K562 (cell line): ENCODE data around the gene ATL3. TPM values are rescaled to one million over a fixed set of nuclear protein-coding genes. Genes with fewer than 3 reads are reported as not detected.

Source experiments
- CC2D1A ChIP-seq: fragments of 450-650 bp; IDR thresholded peaks from 2 replicates; pipeline ENCODE4 v1.6.1; 2017; ENCODE audit warnings: mild to moderate bottlenecking
- CHCHD3 ChIP-seq: fragments of 250-450 bp; sonication (Bioruptor Pico); IDR thresholded peaks from 2 replicates; pipeline ENCODE4 v2.1.2; 2022; ENCODE audit warnings: mild to moderate bottlenecking
- CTBP1 ChIP-seq: fragments of 450-650 bp; IDR thresholded peaks from 2 replicates; pipeline ENCODE4 v1.6.1; 2016; ENCODE audit warnings: borderline replicate concordance
- HNRNPL ChIP-seq: fragments of 200-400 bp; formaldehyde crosslinking; IDR thresholded peaks from 2 replicates; pipeline ENCODE4 v1.6.1; 2017; ENCODE audit warnings: low read depth, mild to moderate bottlenecking, low read length
- KDM2B ChIP-seq: fragments of 250-450 bp; sonication (Bioruptor Pico); IDR thresholded peaks from 2 replicates; pipeline ENCODE4 v1.8.0; 2021; ENCODE audit warnings: mild to moderate bottlenecking, moderate library complexity
- NBN ChIP-seq: fragments of 450-650 bp; IDR thresholded peaks from 2 replicates; pipeline ENCODE4 v1.6.1; 2016; ENCODE audit warnings: low read depth, mild to moderate bottlenecking
- PCBP1 ChIP-seq: fragments of 200-400 bp; formaldehyde crosslinking; IDR thresholded peaks from 2 replicates; pipeline ENCODE4 v1.6.1; 2018; ENCODE audit warnings: mild to moderate bottlenecking, low read depth, low read length; ENCODE audit not compliant: poor library complexity, severe bottlenecking
- SNRNP70 ChIP-seq: fragments of 200-400 bp; formaldehyde crosslinking; optimal IDR thresholded peaks from 2 replicates; pipeline ENCODE3; 2017; ENCODE audit warnings: low read depth, low read length
- TBP ChIP-seq: optimal IDR thresholded peaks from 2 replicates; pipeline ENCODE3; 2011; ENCODE audit warnings: low read depth, low read length, improper control_type of control experiment
- YY1 ChIP-seq, 3 experiments: IDR thresholded peaks; 2 replicates each; pipeline ENCODE4 v1.6.1; 2011; ENCODE audit warnings: low read length in 2 of 3, mild to moderate bottlenecking in 2 of 3, moderate library complexity in 2 of 3, borderline replicate concordance in 1 of 3, control low read depth in 1 of 3, low read depth in 1 of 3; ENCODE audit not compliant: insufficient read depth in 3 of 3, insufficient replicate concordance in 2 of 3, control insufficient read depth in 1 of 3, insufficient read length in 1 of 3; ENCODE audit errors: extremely low read depth in 1 of 3
- ZBTB5 ChIP-seq: fragments of 450-650 bp; IDR thresholded peaks from 2 replicates; pipeline ENCODE4 v1.6.1; 2017; ENCODE audit warnings: antibody characterized with exemption
- ZFP36 ChIP-seq: fragments of 150-350 bp; IDR thresholded peaks from 2 replicates; pipeline ENCODE4 v1.6.1; 2018; ENCODE audit warnings: low read length, low read depth; ENCODE audit not compliant: partially characterized antibody
- ZNF140 ChIP-seq: fragments of 250-450 bp; sonication (Bioruptor Pico); IDR thresholded peaks from 2 replicates; pipeline ENCODE4 v1.8.0; 2021; ENCODE audit warnings: moderate library complexity, mild to moderate bottlenecking, inconsistent platforms
- ZNF239 ChIP-seq: fragments of 250-450 bp; sonication (Bioruptor Pico); IDR thresholded peaks from 2 replicates; pipeline ENCODE4 v1.4.0; 2020; ENCODE audit warnings: mild to moderate bottlenecking
- ZNF57 ChIP-seq: fragments of 450-650 bp; formaldehyde crosslinking; IDR thresholded peaks from 2 replicates; pipeline ENCODE4 v1.4.0; 2020; ENCODE audit warnings: mild to moderate bottlenecking, moderate library complexity
- ZNF740 ChIP-seq, 3 experiments: fragments of 200-800 bp in 1 of 3; sonication (Bioruptor generic) in 1 of 3; sonication (generic) in 1 of 3; formaldehyde crosslinking in 1 of 3; IDR thresholded peaks; 2 replicates each; pipeline versions ENCODE4 v1.6.1 to v1.8.0; 2016 to 2022; ENCODE audit warnings: mild to moderate bottlenecking in 2 of 3, missing compliant biosample characterization in 2 of 3, missing genetic modification characterization in 2 of 3, missing genetic modification reagents in 1 of 3
- ZNF778 ChIP-seq: fragments of 450-650 bp; formaldehyde crosslinking; IDR thresholded peaks from 2 replicates; pipeline ENCODE4 v1.4.0; 2020; ENCODE audit warnings: mild to moderate bottlenecking, moderate library complexity
- ZNF830 ChIP-seq: fragments of 250-450 bp; sonication (Bioruptor Pico); IDR thresholded peaks from 2 replicates; pipeline ENCODE4 v1.5.0; 2021; ENCODE audit warnings: mild to moderate bottlenecking
- ZSCAN29 ChIP-seq: fragments of 450-650 bp; IDR thresholded peaks from 2 replicates; pipeline ENCODE4 v1.6.1; 2017
- polyA plus RNA-seq, 8 experiments: library from polyadenylated mRNA; depleted of rRNA in 4 of 8; stranded (reverse) in 5 of 8; unstranded in 3 of 8; fragments of >200 nt; fragmentation: Nextera tagmentation in 2 of 8; fragmentation: Illumina TruSeq in 1 of 8; extraction: Ambion mirVana in 2 of 8; extraction: Trizol in 1 of 8; gene quantifications; 2 replicates each; pipeline versions ENCODE4 v1.2.1 to v1.2.3, GENCODE V29; 2011 to 2014; ENCODE audit warnings: inconsistent platforms in 1 of 8, missing spikeins in 1 of 8
- total RNA-seq, 7 experiments: library from RNA; depleted of rRNA in 6 of 7; stranded (reverse); fragments of >200 nt in 6 of 7; fragmentation: Illumina TruSeq in 2 of 7; extraction: Trizol in 2 of 7; gene quantifications; 2 replicates each; pipeline versions ENCODE4 v1.2.1 to v1.2.3, GENCODE V29; 2011 to 2021; ENCODE audit warnings: low replicate concordance in 1 of 7
- TF ChIP-seq, protein P1 (sequence below): fragments of 250-450 bp; sonication (Bioruptor Pico); IDR thresholded peaks from 2 replicates; pipeline ENCODE4 v1.5.1; 2021; ENCODE audit warnings: mild to moderate bottlenecking
- TF ChIP-seq, protein P2 (sequence below): IDR thresholded peaks from 2 replicates; pipeline ENCODE4 v1.6.1; 2011; ENCODE audit warnings: borderline replicate concordance, low read depth, mild to moderate bottlenecking, moderate library complexity, low read length; ENCODE audit not compliant: insufficient read depth, poor library complexity, severe bottlenecking

Gene ATL3
- total and polyA plus RNA-seq, 9 of the 15 experiments (the other 6 are each of a cell fraction or from before 2014, with no cell fraction given) = 18.2 to 39.8 (median 23.9) TPM

DNA sequence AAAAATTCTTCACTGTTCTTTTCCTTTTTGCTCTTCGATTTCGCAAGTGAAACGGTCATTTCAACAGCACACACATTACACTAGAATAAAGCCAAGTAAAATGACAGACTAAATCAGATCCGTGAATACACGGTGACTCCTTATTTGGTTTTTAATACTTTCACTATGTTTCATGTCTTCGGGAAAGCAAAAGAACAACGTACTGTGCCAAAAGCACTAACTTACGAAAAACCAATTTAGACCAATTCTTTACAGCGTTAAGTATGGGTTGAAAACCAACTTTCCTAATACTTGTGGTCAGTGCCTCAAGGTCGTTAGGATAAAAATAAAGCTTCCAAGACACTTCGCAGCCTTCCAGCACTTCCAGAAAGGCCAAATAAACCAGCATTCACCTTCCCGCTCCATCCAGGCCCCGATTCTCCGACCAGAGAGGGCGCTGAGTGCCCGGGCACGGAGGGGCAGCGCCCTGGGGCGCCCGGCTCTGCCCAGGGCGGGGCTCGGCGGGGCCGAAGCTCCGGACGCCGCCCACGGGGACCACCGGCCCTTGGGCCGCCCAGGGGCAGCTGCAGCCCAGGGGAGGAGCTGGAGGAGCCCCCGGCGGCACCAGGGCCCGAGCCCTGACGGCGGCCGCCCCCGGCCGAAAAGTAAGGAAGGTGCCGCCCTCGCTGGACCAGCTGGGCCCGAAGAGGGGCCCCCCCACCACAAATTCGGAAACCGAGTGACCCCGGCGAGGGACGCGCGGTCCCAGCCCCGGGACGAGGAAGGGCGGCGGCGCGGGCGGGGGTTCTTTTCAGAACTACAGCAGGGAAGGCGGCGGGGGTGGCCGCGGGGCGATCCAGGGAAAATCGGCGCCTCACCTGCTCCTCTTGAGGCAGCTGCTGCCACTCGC is 499 bp downstream of the ATL3 start (continued):
- TF ChIP-seq TBP = no peak
- TF ChIP-seq, protein P1, sequence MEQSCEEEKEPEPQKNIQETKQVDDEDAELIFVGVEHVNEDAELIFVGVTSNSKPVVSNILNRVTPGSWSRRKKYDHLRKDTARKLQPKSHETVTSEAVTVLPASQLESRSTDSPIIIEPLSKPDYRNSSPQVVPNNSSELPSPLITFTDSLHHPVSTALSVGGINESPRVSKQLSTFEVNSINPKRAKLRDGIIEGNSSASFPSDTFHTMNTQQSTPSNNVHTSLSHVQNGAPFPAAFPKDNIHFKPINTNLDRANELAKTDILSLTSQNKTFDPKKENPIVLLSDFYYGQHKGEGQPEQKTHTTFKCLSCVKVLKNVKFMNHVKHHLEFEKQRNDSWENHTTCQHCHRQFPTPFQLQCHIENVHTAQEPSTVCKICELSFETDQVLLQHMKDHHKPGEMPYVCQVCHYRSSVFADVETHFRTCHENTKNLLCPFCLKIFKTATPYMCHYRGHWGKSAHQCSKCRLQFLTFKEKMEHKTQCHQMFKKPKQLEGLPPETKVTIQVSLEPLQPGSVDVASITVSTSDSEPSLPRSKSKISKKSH (CRISPR knock-in tag) = no peak
- TF ChIP-seq PCBP1 = no peak
- TF ChIP-seq ZNF57 (CRISPR knock-in tag) = no peak
- no peak for TF ChIP-seq ZNF140 (CRISPR knock-in tag)
- no peak for TF ChIP-seq SNRNP70
- TF ChIP-seq CHCHD3 = no peak
- TF ChIP-seq ZFP36 = no peak
- no peak for TF ChIP-seq KDM2B
- no peak for TF ChIP-seq NBN
- TF ChIP-seq ZBTB5 = no peak
- TF ChIP-seq ZNF740 (CRISPR knock-in tag; IDR thresholded peaks at IDR 0.05) = no peak
- peak in 1 of 2 experiments; percentile 50; a peak in 1 of 4 replicates for TF ChIP-seq ZNF740 (tag; IDR thresholded peaks at IDR 0.05)
- TF ChIP-seq, protein P2, sequence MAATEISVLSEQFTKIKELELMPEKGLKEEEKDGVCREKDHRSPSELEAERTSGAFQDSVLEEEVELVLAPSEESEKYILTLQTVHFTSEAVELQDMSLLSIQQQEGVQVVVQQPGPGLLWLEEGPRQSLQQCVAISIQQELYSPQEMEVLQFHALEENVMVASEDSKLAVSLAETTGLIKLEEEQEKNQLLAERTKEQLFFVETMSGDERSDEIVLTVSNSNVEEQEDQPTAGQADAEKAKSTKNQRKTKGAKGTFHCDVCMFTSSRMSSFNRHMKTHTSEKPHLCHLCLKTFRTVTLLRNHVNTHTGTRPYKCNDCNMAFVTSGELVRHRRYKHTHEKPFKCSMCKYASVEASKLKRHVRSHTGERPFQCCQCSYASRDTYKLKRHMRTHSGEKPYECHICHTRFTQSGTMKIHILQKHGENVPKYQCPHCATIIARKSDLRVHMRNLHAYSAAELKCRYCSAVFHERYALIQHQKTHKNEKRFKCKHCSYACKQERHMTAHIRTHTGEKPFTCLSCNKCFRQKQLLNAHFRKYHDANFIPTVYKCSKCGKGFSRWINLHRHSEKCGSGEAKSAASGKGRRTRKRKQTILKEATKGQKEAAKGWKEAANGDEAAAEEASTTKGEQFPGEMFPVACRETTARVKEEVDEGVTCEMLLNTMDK = no peak
- TF ChIP-seq ZNF778 = no peak
- TF ChIP-seq CTBP1 = no peak; the same call in 1 of the 2 replicates
- TF ChIP-seq HNRNPL = peak; percentile 95; the same call in 1 of the 2 replicates
- TF ChIP-seq ZNF830 = no peak
- no peak for TF ChIP-seq CC2D1A
- TF ChIP-seq YY1 (IDR thresholded peaks at IDR 0.05; ENCODE audit: borderline replicate concordance in 1 of 3, control insufficient read depth in 1 of 3, extremely low read depth in 1 of 3, insufficient read depth in 3 of 3, insufficient read length in 1 of 3, insufficient replicate concordance in 2 of 3, low read depth in 1 of 3, low read length in 2 of 3) = peak in 1 of 3 experiments; percentile 1
- no peak for TF ChIP-seq ZNF239 (CRISPR knock-in tag)
- no peak for TF ChIP-seq ZSCAN29
